Measurements from ENCODE around the gene LYRM4. TPM values are rescaled to one million over a fixed set of nuclear protein-coding genes. Genes with fewer than 3 reads are reported as not detected.

Gene LYRM4
- total RNA-seq, 2 donors from 2014 or later, result 19.1 to 22.5 TPM

DNA sequence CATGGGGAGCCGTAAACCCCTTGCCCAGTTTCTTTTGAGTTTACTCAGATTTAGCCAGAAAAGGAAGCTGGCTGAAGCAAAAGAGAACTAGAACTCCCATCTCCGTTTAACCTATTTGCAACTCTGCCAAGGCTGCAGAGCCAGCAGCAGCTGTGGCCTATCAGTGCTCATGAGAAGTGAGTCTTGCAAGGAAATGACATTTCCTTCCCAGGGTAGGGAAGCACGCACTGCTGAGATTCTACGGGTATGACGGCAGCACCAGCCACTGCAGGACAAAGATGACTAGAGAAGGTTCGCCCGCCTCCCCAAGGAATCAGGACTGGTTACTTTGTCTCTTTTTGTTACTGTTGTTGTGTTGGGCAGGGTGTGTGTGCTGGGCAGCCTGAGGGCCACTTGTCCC is 128.0 kb downstream of the LYRM4 start:
- H3K36me3 ChIP-seq, result no peaks in the 10 kb centered on the region
- peak overlapping the region; percentile 58 to 63 for H3K27ac ChIP-seq
- H3K4me1 ChIP-seq, result peaks cover 0 to 8% of the 10 kb centered on the region in 2 donors
- DNase-seq (ENCODE audit: low spot score), result peak; percentile 88
- TF ChIP-seq, protein P1, sequence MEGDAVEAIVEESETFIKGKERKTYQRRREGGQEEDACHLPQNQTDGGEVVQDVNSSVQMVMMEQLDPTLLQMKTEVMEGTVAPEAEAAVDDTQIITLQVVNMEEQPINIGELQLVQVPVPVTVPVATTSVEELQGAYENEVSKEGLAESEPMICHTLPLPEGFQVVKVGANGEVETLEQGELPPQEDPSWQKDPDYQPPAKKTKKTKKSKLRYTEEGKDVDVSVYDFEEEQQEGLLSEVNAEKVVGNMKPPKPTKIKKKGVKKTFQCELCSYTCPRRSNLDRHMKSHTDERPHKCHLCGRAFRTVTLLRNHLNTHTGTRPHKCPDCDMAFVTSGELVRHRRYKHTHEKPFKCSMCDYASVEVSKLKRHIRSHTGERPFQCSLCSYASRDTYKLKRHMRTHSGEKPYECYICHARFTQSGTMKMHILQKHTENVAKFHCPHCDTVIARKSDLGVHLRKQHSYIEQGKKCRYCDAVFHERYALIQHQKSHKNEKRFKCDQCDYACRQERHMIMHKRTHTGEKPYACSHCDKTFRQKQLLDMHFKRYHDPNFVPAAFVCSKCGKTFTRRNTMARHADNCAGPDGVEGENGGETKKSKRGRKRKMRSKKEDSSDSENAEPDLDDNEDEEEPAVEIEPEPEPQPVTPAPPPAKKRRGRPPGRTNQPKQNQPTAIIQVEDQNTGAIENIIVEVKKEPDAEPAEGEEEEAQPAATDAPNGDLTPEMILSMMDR (IDR thresholded peaks at IDR 0.05), result peak in 1 of 2 donors; percentile 17
- peak overlapping the region; percentile 7 to 18 for H3K4me3 ChIP-seq
- no peaks in the 10 kb centered on the region for H3K9me3 ChIP-seq
- no peaks in the 10 kb centered on the region for H3K27me3 ChIP-seq

DNA sequence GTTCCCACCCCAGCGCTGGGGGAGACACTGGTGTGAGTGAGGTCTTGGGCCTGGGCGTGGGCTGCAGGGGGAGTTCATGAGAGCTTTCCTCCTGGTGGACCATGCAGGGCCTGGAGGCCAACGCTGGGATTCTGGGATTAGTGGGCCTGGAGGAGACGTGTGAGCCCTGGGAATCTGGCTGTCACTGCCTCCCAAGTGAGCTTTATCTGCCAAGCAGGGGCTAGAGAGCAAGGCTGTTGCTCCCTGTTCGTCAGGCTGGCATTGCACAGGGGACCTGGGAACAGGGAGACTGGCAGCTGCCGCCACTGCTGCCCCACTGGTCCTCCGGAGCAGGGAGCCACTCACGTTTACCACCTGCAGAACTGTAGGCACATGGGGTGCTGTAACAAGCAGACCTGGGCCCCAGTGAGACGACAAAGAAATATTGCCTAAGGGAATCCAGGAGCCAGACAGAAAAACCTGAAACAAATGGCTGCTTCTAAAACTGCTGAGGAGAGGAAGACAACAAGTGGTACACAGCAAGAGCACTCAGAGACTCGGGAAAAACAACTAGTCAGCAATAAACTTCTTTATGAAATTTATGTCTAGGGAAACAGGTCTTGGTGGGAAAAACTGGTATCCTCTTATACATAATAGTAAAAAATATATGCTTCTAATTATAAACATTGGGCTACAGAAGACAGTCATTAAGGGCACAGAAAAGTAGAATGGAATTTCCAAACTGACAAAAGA is 130.4 kb downstream of the LYRM4 start:
- DNase-seq (ENCODE audit: low spot score), result no peak
- H3K4me1 ChIP-seq, result peaks cover 0 to 8% of the 10 kb centered on the region in 2 donors
- H3K27ac ChIP-seq, result no peak overlapping the region
- no peaks in the 10 kb centered on the region for H3K27me3 ChIP-seq
- no peak overlapping the region for H3K4me3 ChIP-seq
- H3K9me3 ChIP-seq, result no peaks in the 10 kb centered on the region
- TF ChIP-seq, protein P1 (IDR thresholded peaks at IDR 0.05), result no peak
- no peaks in the 10 kb centered on the region for H3K36me3 ChIP-seq

DNA sequence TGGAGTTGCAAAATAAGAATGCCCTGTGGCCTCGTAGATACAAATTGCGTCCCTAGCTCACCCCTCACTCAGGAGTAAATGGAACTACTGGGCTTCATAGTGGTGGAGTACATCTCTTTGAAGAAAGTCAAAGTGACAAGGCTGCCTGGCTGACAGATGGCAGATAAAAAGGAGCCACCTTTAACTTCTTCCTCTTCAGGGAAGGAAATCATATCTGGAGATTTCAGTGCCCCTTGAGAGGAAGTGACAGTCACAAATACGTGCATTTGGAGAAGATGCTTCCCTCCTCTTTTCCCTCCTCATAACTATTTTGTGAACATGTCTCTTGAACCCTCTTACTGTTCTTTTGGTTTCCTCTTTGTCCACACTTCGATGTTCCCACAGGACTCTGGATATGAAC is 132.4 kb downstream of the LYRM4 start:
- TF ChIP-seq, protein P1 (IDR thresholded peaks at IDR 0.05), result no peak
- Histone ChIP-seq H3K4me1 (peaks cover 0 to 8% of the 10 kb centered on the region in 2 donors), H3K27ac (no peak overlapping the region), H3K36me3 (no peaks in the 10 kb centered on the region), H3K27me3 (no peaks in the 10 kb centered on the region), H3K9me3 (no peaks in the 10 kb centered on the region), H3K4me3 (no peak overlapping the region)
- no peak for DNase-seq (ENCODE audit: low spot score)

DNA sequence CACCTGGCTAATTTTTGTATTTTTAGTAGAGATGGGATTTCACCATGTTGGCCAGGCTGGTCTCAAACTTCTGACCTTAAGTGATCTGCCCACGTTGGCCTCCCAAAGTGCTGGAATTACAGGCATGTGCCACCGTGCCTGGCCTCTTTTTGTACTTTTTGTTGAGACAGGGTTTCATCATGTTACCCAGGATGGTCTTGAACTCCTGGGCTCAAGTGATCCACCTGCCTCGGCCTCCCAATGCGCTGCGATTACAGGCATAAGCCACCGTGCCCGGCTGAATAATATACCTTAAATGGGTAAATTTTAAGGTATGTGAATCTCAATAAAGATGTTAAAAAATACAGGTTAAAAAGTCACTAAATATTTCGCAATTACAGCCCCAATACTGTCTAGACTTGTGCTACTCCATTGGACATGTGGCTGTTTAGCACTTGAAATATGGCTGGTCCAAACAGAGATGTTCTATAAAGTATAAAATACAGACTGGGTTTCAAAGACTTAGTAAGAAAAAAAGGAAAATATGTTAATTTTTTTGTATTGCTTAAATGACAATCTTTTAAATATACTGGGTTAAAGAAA is 133.6 kb downstream of the LYRM4 start:
- no peak overlapping the region for H3K27ac ChIP-seq
- no peak overlapping the region for H3K4me3 ChIP-seq
- no peaks in the 10 kb centered on the region for H3K9me3 ChIP-seq
- H3K36me3 ChIP-seq, result no peaks in the 10 kb centered on the region
- DNase-seq (ENCODE audit: low spot score), result no peak
- TF ChIP-seq, protein P1 (IDR thresholded peaks at IDR 0.05), result no peak
- H3K27me3 ChIP-seq, result no peaks in the 10 kb centered on the region
- peaks cover 0 to 4% of the 10 kb centered on the region in 2 donors for H3K4me1 ChIP-seq

DNA sequence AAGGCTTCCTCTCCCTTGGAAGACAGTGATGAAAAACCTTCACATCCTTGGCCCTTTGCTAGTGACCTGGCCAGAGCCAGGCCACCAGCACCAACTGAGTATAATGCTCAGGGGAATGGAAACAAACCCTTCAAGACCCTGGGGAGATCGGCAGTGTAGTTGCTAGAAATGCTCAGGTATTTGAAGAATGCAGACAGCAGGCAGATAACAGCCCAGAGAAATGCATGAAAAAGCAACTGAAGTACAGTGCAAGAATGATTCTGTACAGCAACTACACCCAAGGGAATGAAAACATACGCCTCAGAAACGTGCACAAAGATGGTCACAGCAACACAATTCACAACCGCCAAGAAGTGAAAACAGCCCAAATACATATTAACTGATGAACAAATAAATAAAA is 134.5 kb downstream of the LYRM4 start:
- Histone ChIP-seq H3K27me3 (no peaks in the 10 kb centered on the region), H3K36me3 (no peaks in the 10 kb centered on the region), H3K9me3 (no peaks in the 10 kb centered on the region), H3K4me1 (peaks cover 0 to 10% of the 10 kb centered on the region in 2 donors), H3K4me3 (no peak overlapping the region), H3K27ac (no peak overlapping the region)
- TF ChIP-seq, protein P1 (IDR thresholded peaks at IDR 0.05), result no peak
- DNase-seq (ENCODE audit: low spot score), result no peak
